ENCODE results near the gene USP24.

DNA sequence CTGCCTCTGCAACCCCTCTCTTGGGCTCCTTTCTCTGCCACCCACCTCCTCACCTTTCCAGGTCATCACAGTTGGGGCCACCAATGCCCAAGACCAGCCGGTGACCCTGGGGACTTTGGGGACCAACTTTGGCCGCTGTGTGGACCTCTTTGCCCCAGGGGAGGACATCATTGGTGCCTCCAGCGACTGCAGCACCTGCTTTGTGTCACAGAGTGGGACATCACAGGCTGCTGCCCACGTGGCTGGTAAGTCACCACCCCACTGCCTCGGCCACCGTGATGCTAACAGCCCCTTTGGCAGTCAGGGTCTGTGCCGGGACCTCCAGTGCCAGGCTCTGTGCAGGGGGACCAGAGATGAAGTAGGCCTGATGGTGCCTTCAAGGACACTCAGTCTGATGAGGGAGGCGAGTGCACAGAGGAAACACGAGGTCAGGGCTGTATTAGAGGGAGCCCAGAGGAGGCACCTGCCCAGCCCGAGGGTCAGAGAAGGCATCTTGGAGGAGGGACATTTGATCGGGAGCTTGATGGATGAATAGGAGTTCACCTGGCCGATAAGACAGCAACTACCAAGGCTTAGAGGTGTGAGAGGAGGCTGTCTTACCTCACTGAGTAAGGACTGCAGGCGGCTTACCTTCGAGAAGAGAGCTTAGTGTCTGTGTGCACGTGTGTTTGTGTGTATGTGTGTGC lies 157.8 kb downstream of the USP24 start:
- TF ChIP-seq, protein P1, sequence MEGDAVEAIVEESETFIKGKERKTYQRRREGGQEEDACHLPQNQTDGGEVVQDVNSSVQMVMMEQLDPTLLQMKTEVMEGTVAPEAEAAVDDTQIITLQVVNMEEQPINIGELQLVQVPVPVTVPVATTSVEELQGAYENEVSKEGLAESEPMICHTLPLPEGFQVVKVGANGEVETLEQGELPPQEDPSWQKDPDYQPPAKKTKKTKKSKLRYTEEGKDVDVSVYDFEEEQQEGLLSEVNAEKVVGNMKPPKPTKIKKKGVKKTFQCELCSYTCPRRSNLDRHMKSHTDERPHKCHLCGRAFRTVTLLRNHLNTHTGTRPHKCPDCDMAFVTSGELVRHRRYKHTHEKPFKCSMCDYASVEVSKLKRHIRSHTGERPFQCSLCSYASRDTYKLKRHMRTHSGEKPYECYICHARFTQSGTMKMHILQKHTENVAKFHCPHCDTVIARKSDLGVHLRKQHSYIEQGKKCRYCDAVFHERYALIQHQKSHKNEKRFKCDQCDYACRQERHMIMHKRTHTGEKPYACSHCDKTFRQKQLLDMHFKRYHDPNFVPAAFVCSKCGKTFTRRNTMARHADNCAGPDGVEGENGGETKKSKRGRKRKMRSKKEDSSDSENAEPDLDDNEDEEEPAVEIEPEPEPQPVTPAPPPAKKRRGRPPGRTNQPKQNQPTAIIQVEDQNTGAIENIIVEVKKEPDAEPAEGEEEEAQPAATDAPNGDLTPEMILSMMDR (IDR thresholded peaks at IDR 0.05; ENCODE audit: insufficient read depth, low read depth, low read length) = no peak
- TF ChIP-seq EZH2 (IDR thresholded peaks at IDR 0.05; ENCODE audit: insufficient read depth, low read length) = no peak

Measured in astrocyte (in vitro differentiated cells and primary cell).